ENCODE data around the gene HPCAL1. TPM values are rescaled to one million over a fixed set of nuclear protein-coding genes. Genes with fewer than 3 reads are reported as not detected.
A peak's percentile ranks its signal among the peaks of the same experiment; 100 is the strongest.

HPCAL1 gene
- total RNA-seq, 1 donor from 2014 or later = 27.5 TPM

DNA sequence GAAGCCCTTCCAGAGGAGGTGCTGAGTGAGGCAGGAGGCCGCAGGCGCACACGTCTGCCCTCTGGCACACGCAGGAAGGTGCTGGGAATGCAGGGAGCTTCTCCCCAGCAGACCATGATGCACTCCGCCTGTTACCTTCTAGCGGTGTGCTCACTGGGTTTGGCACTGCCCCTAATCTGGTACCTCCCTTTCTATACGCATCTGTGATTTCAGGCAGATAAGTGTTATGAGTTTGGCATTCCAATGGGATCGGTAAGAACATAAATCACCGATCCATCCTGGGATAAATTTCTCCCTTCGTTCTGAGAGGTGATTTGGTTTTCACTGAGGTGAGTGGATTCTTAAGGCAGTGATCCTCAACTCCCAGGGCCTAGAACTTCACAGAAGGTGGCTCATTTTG, 110.8 kb downstream of the HPCAL1 start:
- ATAC-seq (no peak), DNase-seq (ENCODE audit: low spot score) (no peak)

DNA sequence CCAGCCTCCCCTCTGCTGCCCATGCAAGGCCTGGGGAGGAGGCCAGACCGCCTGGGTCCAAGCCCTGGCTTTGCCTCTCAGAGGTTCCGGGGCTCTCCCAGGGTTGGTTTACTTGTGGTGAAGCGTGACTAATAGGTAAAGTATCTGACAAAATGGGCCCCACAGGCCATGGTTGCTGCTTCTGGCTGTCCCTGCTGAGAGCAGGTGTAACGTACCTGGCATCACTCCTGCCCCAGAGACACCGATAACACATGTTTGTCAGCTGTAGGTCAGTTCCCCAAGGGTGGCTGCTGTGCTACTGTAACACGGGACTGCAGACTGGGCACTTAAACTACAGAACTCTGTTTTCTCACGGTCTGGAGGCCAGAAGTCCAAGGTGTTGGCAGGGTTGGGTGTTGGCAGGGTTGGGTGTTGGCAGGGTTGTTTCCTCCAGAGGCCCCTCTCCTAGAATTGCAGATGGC, 111.3 kb downstream of the HPCAL1 start:
- peak; percentile 42 for ATAC-seq
- DNase-seq (ENCODE audit: low spot score) = no peak

DNA sequence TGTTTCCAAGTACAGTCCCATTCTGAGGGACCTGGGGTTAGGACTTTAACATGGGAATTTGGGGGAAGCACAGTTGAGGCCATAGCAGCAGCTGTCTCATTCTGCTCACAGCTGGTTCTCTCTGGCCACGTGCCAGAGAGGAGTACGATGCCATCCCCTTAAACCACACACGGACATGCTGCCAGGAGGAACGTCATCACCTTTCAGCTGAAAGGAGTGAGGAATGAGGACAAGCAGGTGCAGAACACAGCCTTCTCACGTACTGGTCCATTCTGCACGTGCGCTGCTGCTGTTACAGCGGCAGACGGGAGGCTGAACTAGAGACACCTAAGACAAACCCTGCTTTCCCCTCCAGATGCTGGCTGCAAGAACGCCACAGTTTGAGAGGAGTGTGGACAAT, 111.9 kb downstream of the HPCAL1 start:
- ATAC-seq (no peak), DNase-seq (ENCODE audit: low spot score) (no peak)

DNA sequence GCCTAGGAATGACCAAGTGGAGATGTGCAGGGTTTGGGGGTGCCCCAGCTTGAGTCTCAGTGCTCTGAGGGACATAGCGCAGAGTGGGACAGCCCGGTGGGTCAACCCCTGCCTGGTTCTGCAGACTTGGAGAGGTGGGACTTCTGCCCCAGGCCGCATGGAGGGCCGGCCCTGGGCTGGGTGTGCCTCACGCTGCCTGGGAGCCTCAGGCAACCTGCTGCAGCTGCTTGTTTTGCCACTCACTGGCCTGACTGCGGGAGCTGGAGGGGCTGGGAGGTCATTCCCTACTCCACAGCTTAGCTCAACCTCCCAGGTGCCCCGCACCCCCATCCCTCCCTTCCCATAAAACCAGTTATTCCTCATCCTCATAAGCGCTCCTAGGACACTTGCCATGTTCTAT, 112.3 kb downstream of the HPCAL1 start:
- no peak for ATAC-seq
- no peak for DNase-seq (ENCODE audit: low spot score)

DNA sequence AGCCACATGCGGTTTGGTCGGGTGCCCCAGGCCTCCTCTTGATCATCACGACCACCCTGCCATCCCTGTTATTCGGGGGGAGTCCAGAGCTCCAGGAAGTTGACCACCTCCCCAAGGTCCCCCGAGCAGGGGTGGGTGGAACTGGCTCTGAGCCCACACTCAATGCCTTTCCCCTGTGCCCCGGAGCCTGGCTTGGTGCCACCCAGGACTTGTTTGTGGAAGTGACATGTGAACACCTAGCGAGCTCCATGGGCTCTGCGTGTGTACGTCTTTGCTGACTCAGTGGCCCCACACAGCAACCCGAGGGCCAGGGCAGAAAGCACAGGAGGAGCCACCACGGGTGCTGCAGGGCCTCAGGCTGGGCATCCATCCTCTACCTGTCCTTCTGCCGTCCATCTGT, 112.9 kb downstream of the HPCAL1 start:
- ATAC-seq (no peak), DNase-seq (ENCODE audit: low spot score) (no peak)

DNA sequence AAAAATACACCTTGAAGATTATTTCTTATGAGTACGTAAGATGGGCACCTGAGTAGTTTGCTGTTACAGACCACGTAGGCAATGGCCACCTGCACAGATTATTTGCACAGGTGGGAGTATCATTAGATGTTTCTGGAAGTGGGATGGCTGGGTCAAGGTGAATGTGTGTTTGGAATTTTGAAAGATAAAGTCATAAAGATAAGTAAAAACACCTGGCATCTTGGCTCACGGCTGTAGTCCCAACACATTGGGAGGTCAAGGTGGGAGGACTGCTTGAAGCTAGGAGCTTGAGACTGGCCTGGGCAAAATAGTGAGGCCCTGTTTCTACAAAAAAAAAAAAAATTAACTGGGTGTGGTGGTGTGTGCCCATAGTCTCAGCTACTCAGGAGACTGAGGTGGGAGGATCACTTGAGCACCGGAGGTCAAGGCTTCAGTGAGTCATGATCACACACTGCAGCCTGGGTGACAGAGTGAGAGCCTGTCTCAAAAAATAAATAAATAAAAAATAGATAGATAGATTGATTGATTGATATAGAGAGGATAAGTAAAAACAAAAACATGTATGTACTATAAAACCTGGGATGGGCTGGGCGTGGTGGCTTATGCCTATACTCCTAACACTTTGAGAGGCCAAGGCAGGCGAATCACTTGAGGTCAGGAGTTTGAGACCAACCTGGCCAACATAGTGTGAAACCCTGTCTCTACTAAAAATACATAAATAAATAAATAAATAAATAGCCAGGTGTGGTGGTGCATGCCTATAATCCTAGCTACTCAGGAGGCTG, 115.0 kb downstream of the HPCAL1 start:
- DNase-seq (ENCODE audit: low spot score) = no peak
- no peak for ATAC-seq

DNA sequence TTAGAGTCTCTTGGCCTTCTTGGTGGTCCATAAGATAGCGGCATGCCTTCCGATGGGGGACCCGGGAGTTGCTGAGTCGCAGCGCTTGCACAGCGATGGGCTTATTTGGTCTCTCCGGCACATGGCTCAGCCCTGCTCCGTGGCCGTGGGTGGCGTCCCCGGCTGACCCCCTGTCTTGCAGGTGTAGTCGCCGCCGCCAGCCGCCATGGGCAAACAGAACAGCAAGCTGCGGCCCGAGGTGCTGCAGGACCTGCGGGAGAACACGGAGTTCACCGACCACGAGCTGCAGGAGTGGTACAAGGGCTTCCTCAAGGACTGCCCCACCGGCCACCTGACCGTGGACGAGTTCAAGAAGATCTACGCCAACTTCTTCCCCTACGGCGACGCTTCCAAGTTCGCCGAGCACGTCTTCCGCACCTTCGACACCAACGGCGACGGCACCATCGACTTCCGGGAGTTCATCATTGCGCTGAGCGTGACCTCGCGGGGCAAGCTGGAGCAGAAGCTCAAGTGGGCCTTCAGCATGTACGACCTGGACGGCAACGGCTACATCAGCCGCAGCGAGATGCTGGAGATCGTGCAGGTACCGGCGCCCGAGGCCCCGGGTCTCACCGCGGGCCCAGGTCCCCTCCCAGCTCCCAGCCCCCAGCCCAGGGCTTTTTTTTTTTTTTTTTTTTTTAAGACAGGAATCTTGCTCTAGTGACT, 117.0 kb downstream of the HPCAL1 start:
- DNase-seq (ENCODE audit: low spot score) (no peak), ATAC-seq (no peak)

DNA sequence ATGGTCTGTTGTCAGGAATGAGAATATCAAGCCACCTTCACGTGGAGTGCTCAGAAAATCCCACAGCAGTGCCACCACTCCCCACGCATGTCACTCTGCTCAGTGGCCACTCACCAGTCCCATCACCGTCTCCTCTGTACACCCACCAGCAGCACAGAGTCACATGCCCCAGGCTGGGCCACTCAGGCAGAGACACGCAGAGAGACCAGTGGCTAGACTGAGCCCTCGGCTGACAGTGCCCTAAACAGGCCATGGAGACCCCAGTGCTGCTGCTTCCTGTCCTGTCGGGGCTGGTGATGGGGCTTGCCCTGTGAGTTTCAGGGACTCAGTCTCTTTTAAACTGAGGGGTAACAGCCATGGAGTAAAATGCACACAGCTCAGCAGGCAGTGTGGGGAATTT, 119.5 kb downstream of the HPCAL1 start:
- no peak for DNase-seq (ENCODE audit: low spot score)
- ATAC-seq = no peak

DNA sequence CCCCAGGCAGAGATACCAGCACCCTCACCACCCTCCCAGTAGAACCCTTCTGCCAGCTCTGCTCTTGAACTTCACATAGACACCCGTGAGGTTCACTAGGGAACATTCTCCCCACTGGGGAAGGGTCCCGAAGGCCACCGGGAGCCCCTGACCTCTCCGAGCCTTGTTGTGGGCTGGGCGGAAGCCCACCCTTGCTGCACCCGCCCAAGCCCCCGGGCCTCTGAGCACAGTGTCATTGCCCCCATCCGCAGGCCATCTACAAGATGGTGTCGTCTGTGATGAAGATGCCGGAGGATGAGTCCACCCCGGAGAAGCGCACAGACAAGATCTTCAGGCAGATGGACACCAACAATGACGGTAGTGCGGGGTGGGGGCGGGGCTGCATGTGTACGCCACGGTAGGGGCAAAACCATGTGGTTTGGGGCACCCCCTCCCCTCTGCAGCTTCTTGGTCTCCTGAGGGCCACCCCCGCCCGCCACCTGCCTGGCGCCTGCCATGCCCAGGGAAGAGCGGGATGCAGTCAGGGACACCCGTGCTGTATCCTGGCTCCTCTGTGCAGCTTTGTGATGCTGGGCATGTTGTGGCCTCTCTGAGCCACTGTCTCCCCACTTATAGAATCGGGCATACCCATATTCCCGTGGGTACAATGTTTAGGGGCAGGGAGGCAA, 120.2 kb downstream of the HPCAL1 start:
- DNase-seq (ENCODE audit: low spot score) = no peak
- no peak for ATAC-seq

DNA sequence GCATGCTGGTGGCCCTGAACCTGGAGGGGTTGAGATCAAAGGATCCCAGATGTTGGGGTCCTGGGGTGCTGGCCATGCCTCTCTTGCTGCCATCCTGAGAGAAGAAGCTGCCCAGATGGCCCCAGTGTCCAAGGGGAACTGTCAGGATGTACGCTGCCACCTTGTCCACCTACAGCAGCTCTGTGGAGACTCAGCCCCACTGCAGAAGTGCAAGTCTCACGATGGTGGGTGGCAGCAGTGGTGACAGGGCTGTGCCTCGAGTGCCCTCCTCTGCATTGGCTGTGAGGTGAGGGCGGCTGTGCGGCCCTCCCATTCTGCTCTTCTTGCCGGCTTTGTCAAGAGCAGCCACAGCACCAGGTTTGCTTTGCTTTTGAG, 120.7 kb downstream of the HPCAL1 start:
- no peak for ATAC-seq

DNA sequence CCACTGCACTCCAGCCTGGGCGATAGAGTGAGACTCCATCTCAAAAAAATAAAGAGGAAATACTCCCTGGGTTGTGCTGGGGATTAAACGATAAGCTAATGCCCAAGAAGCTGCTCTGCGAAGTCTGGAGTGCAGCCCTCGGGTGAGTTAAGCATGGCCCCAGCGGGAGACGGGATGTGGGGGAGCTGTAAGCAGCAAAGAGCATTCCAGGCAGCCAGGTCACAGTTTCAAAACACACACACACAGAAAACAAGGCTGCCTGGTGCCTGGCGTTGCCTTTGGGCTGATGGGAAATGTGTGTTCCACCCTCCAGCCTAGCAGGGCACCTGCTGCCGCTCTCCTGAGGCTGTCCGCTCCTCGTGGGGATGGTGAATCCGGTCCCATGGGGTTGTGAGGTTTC, 121.3 kb downstream of the HPCAL1 start:
- DNase-seq (ENCODE audit: low spot score) = no peak
- ATAC-seq = no peak

More for the DNA sequence above, 120.7 kb downstream of the HPCAL1 start:
- DNase-seq (ENCODE audit: low spot score) = no peak

DNA sequence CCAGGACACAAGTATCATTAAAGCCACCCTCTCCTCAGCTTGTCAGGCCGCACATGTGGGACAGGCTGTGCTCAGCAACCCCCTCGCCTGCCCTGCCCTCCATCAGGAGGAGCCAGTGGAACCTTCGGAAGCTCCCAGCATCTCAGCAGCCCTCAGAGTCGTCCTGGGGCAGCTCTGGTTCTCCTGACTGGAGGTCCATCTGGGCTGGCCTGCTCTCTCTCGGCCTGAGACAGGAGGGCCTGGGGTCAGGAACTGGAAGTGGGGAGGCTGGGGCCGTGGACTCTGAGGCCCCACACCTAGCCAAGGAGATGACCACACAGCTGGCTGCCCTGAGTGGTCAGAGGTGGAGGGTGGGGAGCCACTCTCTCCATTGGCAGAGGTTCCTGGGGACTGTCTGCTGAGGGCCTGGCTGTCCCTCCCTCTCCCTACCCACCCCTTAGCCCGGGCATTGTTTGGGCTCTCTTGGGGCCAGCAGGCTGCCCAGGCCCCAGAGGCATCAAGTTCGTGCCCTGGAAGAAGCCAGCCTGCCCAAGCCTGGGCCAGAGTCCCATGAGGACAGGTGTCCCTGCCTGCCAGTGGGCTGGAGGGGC, 122.3 kb downstream of the HPCAL1 start:
- DNase-seq (ENCODE audit: low spot score) = no peak
- peak; percentile 11 for ATAC-seq

DNA sequence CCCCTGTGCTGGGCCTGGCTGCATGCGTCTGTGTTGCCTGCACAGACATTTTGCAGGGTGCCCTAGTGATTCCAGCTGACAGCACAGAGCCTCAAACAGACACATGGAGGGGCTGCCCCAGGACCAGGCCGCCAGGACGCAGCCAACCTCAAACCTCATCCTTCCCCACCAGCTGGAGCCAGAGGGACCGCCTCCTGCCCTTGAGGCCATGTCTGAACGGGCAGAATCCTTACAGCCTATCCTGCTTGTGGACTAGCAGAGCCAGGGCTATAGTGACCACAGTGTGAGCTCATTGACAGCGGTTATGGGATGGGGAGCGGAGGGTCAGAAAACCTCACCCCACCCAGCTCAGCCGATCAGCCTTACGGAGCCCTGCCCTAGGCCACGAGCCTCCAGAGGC, 123.0 kb downstream of the HPCAL1 start:
- no peak for ATAC-seq
- no peak for DNase-seq (ENCODE audit: low spot score)

DNA sequence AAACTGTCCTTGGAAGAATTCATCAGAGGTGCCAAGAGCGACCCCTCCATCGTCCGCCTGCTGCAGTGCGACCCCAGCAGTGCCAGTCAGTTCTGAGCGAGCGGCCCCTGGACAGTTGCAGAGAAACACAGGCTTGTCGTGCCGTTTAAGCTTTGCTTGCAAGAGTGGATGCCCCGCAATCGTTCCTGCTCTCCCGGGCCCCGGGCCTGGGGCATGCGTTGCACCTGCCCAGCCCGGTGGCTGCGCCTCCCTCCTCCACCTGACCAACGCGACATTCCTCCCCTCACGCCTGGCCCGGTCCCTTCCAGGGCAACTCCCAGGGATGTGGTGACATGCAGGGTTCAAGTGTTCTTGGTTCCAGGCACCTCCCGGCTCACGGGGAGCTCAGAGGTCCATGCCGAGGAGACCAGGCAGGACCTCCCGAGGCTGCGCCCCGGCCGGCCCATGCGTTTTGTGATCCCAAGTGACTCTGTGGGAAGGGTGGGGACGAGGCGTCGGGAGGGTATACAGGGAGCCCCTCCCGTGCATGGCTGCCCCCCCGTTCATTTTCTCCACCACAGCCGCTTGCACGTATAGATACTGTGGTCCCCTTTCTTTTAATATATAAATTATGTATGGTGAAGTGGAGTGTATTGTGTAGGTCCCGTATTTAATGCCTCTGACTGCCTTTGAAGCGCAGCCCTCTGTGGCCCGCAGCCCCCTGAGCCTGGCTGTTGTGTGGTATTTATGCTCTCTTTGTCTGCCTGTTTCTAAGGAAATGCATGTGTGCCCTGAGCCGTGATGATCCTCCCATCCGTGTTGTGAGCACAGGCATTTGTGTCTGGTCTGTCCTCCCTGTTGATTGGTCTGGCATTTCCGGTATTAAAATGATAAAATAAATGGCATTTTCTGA, 124.3 kb downstream of the HPCAL1 start:
- DNase-seq (ENCODE audit: low spot score) = no peak
- no peak for ATAC-seq

DNA sequence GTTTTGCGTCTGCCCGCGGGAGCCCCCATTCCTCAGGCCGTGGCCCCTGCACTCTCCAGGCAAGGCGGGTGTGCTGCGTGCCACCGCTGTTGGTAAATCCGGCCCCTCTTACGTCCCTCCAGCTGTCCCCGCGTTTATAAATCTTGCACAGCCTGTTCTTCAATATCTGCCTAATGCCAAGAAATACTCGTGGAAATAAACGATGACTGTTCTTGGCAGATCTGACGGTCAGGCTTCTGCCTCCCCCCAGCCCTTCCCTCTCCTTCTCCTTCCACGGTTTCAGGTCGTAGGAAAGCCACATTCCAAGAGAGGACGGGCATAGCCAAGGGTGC, 124.9 kb downstream of the HPCAL1 start:
- ATAC-seq = no peak
- DNase-seq (ENCODE audit: low spot score) = no peak

DNA sequence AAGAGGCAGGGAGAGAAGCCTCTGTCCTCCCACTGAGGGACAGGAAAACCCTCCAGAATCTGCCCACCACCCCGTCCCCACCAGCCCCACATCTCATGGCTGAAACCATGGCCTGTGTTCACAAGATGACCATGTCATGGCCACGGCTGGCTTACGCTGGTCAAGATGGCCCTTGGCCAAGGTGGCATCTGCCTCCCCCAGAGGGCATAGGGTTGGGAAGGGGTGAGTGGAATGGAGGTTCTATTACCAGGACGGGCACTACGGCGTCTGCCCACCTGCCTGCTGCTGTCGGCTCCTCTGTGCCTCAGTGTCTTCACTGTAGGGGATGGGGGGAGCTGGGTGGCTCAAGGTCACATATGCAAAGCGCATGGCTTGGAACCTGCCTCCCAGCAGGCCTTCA, 125.7 kb downstream of the HPCAL1 start:
- DNase-seq (ENCODE audit: low spot score) = no peak
- ATAC-seq = no peak

DNA sequence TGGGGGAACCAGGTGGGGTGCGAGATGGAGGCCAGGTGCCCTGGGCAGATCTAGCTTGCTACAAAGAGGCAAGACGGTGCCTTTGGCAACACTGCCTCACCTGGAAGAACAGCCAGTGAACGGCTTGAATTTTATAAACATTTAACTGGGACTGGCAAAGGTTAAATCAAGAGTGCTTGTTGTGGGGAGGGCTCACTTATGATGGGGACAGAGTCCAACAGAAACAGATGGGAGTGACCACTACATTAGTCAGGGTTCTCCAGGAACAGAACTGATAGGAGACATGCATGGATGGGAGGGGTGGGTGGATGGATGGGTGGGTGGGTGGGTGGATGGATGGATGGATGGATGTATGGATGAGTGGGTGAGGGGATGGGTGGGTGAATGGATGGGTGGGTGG, 126.2 kb downstream of the HPCAL1 start:
- ATAC-seq = no peak
- DNase-seq (ENCODE audit: low spot score) = no peak

DNA sequence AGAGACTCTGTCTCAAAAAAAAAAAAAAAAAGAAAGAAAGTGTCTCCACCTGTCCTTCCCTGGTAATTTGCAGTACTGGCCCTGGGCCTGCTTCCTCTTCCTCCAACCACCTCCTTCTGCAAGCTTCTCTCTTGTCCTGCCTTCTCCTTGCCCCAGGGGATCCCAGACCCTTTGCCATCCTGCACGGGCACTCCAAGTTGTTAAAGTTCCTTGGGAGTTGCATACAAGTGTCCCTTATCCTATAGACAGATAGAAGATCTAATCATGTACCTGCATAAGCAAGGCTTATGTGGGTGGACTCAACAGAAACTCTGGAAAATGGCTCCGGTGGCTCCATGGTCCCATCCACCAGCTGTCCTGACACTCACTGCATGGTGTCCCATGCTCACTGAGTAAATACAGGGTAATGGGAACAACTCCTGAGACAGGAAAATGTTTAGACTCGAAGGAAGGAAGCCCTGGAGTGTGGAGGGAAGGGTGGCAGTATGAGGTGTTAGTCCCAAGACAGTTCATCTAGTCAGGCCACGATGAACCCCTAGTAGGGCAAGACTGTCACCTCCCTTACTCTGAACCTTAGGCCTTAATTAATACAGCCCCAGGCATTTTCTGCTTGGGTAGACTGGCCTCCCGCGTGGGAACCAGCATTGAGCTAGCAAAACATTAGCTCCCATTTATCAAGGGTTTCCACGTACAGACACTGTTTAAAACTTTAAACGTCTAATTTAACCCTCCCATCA, 128.3 kb downstream of the HPCAL1 start:
- DNase-seq (ENCODE audit: low spot score) = no peak
- no peak for ATAC-seq

DNA sequence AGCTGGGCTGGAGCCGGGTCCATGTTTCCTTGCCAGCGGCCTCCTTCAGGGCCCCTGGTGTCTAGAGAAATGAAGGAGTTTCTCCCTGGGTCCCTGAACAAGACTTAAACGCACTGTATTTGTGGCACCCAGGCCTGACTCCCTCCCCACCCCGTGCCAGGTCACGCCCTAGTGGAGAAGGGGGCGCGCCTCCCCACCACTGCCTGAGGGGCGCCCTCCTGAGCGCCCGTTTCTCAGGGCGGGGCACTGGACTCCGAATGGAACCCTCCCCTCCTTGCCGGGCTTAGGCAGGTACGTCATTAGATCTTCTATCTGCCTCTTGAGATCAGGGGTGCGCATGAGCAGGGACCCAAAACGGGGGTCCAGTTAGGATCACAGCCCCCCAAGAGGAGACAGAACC, 129.1 kb downstream of the HPCAL1 start:
- ATAC-seq (no peak), DNase-seq (ENCODE audit: low spot score) (no peak)

Measured in left lobe of liver (tissue), 2 donors.